GM12874 (cell line): ENCODE results near the gene ACSF2.

Source experiments
- CTCF ChIP-seq: IDR thresholded peaks from 2 replicates; pipeline ENCODE4 v1.5.1; 2011; ENCODE audit warnings: low read depth, mild to moderate bottlenecking, control low read depth, low read length, moderate library complexity; ENCODE audit not compliant: insufficient read depth

Gene ACSF2

DNA sequence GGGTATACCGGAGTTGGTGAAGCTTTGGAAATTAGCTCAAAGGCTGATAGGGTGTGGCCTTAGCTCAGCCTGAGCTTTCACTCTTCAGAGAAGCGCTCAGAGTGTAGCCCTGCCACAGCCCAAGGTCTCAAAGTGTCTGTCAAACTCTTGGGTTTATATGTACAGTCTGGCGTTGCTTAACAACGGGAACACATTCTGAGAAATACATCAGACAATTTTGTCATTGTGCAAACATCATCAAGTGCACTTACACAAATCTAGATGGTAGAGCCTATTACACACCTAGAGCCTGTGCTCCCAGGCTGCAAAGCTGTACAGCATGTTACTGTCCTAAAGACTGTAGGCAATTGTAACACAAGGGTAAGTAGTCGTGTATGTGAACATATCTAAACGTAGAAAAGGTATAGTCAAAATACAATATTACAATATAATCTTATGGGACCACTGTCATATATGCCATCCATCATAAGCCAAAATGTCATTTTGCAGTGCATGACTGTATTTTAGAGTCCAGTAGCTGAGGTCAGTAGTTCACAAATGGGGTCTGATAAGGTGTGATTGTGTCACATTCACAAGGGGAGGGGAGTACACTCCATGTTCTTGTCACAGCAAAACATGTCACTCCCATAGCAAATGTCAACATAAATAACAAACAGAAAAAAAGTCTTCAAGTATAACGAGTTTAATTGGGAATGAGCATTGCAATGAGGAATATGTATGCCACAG is 22.0 kb downstream of the ACSF2 start:
- no peak for TF ChIP-seq CTCF

DNA sequence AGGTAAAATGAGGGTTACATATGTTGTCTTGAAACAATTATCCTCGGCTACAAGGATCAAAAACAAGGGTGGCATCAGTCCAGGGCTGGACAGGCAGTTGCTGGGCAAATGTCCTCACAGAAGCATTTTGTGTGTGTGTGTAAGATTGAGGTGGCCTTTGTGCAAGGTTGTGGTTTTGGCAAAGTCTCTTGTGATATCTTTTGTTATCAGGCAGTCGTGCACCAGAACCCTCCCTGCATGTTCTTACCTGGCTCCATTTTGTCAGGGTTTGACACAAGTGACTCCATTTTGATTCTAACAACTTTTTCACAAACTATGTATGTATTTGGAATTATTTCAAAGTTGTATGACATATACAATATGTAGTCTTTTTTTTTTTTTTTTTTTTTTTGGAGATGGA is 22.6 kb downstream of the ACSF2 start:
- no peak for TF ChIP-seq CTCF

GRCh38 chr17:50451943-50452629 is 26.1 kb downstream of the ACSF2 start:
- no peak for TF ChIP-seq CTCF

DNA sequence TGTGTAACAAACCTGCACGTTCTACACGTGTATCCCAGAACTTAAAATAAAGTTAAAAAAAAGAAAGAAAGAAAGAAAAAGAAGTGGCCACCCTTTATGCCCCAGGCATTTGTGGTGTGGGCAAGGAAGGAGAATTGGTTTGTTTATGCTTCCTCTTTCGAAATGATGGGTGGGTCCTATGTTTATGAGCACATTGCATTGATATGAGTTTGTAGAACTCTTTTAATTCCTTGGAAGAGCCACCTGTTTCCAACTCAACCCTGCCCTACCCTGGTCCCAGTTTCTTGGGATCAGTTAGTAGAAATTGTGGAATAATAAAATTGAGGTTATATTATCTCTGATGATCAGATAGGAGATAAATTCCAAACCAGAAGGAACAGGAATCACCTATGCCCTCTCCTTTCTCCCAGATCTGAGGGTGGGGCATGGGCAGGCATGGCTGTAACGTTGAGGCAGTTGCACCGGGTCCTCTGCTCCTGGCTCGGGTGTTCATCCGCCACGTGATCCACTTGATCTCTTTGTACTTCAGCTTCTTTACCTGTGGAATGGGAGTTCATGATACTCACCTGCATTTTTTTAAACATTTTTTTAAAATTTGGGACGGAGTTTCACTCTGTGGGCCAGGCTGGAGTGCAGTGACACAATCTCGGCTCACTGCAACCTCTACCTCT is 26.7 kb downstream of the ACSF2 start:
- TF ChIP-seq CTCF, result no peak

GRCh38 chr17:50453901-50454300 is 27.9 kb downstream of the ACSF2 start:
- no peak for TF ChIP-seq CTCF

- TF ChIP-seq CTCF, result no peak
These were observed 31.6 kb downstream of the ACSF2 start for GRCh38 chr17:50457621-50458020.

GRCh38 chr17:50458270-50458669 is 32.3 kb downstream of the ACSF2 start:
- no peak for TF ChIP-seq CTCF
